Adrenal gland (tissue), 12 donors: ENCODE measurements around the gene MYL1. TPM values are rescaled to one million over a fixed set of nuclear protein-coding genes. Genes with fewer than 3 reads are reported as not detected.

Source experiments
- DNase-seq, 7 donors: peaks; one replicate each; pipeline ENCODE4 v3.0.0-alpha.2; 2019 to 2020
- H3K27ac ChIP-seq, 5 donors: fragments of 200-600 bp; sonication (generic) in 4 of 5; 1 replicate in 3 of 5; 2 replicates in 2 of 5; pipeline versions ENCODE4 v1.5.1 to v1.8.0; 2016 to 2020; ENCODE audit warnings: mild to moderate bottlenecking in 1 of 5
- H3K27me3 ChIP-seq: fragments of 200-600 bp; 2 replicates; pipeline ENCODE4 v1.8.0; 2021
- H3K36me3 ChIP-seq, 2 donors: fragments of 200-600 bp; replicated peaks in 1 of 2; 1 replicate in 1 of 2; 2 replicates in 1 of 2; pipeline versions ENCODE4 v1.5.1 to v1.8.0; 2018 to 2022
- H3K4me1 ChIP-seq, 2 donors: fragments of 200-600 bp; replicated peaks in 1 of 2; 1 replicate in 1 of 2; 2 replicates in 1 of 2; pipeline versions ENCODE4 v1.5.1 to v1.8.0; 2018 to 2021
- H3K4me3 ChIP-seq, 4 donors: fragments of 200-600 bp; sonication (generic) in 3 of 4; one replicate each; pipeline ENCODE4 v1.5.1; 2016 to 2018
- H3K9me3 ChIP-seq, 3 donors: fragments of 200-600 bp; sonication (generic) in 1 of 3; replicated peaks in 1 of 3; 1 replicate in 2 of 3; 2 replicates in 1 of 3; pipeline versions ENCODE4 v1.5.1 to v1.8.0; 2016 to 2021
- POLR2A ChIP-seq, 2 donors: fragments of 450-650 bp; IDR thresholded peaks; one replicate each; pipeline ENCODE4 v1.6.1; 2017; ENCODE audit warnings: antibody characterized with exemption in 2 of 2, mild to moderate bottlenecking in 2 of 2, moderate library complexity in 1 of 2
- WGBS, 4 donors: extraction: QIAGEN DNeasy Blood & Tissue Kit in 2 of 4; methylation state at CpG; one replicate each; pipeline versions ENCODE4 v1.1.5 to v1.1.7; 2013 to 2017; 5-methylcytosine and 5-hydroxymethylcytosine counted together
- intact Hi-C, 2 donors: fragments of 100-400 bp; cut with DNase I; formaldehyde crosslinking; loops; one replicate each; pipeline versions ENCODE4 v1.14.1 to v1.15.0; 2022 to 2023
- polyA plus RNA-seq, 3 donors: library from polyadenylated mRNA; stranded (reverse); fragments of 200-250 nt in 2 of 3; fragments of 350-450 nt in 1 of 3; fragmentation: Illumina TruSeq in 1 of 3; extraction: RNeasy Lipid Tissue Mini Kit (QIAGEN cat#74804) in 1 of 3; gene quantifications; one replicate each; pipeline ENCODE4 v1.2.3, GENCODE V29; 2013 to 2014
- total RNA-seq, 9 donors: library from RNA; depleted of rRNA in 4 of 9; stranded (reverse); fragments of >200 nt in 4 of 9; fragments of 120-200 nt in 1 of 9; fragmentation: NEBNext Ultra II Directional in 1 of 9; extraction: Animal tissue kit (Norgen Biotek cat#: 25700) in 1 of 9; gene quantifications; one replicate each; pipeline versions ENCODE4 v1.1.0 to v1.2.4, GENCODE V29; 2013 to 2023
- TF ChIP-seq, protein P1 (sequence below), 6 experiments: fragments of 450-650 bp in 4 of 6; fragments of 200-600 bp in 2 of 6; sonication (generic) in 1 of 6; IDR thresholded peaks; 1 replicate in 5 of 6; 2 replicates in 1 of 6; pipeline versions ENCODE4 v1.5.1 to v1.8.0; 2016 to 2021; ENCODE audit warnings: antibody characterized with exemption in 6 of 6, mild to moderate bottlenecking in 2 of 6, moderate library complexity in 1 of 6
- donor health status: healthy with polysubstance abuse.
- donor health status: Bipolar disorder and iron deficiency.
- donor health status: DM: yes; HTN: yes; CAD: no.
- donor health status: DM: no; HTN: no; CAD: no.
- donor health status: DM: no; HTN: no; CAD: no.
- donor health status: DM: yes; HTN: yes; CAD: no.

The MYL1 gene
- total and polyA plus RNA-seq, 12 donors: 0.47 to 9.7 (median 0.63) TPM; not detected in 8

DNA sequence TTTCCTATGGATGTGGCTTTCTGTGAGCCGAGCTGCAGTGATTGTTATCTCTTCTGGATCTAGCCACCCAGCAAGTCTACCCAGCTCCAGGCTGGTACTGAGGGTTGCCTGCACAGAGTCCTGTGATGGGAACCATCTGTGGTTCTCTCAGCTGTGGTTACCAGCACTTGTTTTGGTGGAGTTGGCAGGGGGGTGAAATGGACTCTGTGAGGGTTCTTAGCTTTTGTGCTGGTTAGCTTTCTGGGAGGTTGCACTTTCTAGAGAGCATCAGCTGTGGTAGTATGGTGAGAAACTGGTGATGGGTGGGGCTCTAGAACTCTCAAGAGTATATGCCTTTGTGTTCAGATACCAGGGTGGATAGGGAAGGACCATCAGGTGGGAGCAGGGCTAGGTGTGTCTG lies 45.4 kb upstream of the MYL1 start:
- Histone ChIP-seq H3K27me3 (no peaks in the 10 kb centered on the region), H3K27ac (no peak overlapping the region), H3K9me3 (no peaks in the 10 kb centered on the region), H3K4me3 (no peak overlapping the region), H3K36me3 (no peaks in the 10 kb centered on the region), H3K4me1 (no peaks in the 10 kb centered on the region)
- intact Hi-C loops: no loop called here
- no peak for DNase-seq
- WGBS, 4 donors: 25 to 39% (median 35%) methylated on average over 1 of the region's 1 CpG
- TF ChIP-seq, protein P1, sequence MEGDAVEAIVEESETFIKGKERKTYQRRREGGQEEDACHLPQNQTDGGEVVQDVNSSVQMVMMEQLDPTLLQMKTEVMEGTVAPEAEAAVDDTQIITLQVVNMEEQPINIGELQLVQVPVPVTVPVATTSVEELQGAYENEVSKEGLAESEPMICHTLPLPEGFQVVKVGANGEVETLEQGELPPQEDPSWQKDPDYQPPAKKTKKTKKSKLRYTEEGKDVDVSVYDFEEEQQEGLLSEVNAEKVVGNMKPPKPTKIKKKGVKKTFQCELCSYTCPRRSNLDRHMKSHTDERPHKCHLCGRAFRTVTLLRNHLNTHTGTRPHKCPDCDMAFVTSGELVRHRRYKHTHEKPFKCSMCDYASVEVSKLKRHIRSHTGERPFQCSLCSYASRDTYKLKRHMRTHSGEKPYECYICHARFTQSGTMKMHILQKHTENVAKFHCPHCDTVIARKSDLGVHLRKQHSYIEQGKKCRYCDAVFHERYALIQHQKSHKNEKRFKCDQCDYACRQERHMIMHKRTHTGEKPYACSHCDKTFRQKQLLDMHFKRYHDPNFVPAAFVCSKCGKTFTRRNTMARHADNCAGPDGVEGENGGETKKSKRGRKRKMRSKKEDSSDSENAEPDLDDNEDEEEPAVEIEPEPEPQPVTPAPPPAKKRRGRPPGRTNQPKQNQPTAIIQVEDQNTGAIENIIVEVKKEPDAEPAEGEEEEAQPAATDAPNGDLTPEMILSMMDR (IDR thresholded peaks at IDR 0.05): no peak
- no peak for TF ChIP-seq POLR2A (IDR thresholded peaks at IDR 0.05)

DNA sequence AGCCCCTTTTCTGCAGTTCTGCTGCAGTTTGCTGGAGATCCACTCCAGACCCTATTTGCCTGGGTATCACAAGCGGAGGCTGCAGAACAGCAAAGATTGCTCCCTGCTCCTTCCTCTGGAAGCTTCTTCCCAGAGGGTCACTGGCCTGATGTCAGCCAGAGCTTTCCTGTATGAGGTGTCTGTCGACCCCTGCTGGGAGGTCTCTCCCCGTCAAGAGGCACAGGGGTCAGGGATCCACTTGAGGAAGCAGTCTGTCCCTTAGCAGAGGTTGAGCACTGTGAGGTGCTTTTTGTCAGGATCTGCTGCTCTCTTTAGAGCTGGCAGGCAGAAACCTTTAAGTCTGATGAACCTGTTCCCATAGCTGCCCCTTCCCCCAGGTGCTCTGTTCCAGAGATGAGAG lies 42.0 kb upstream of the MYL1 start:
- TF ChIP-seq, protein P1 (IDR thresholded peaks at IDR 0.05): no peak
- TF ChIP-seq POLR2A (IDR thresholded peaks at IDR 0.05): no peak
- Histone ChIP-seq H3K27me3 (no peaks in the 10 kb centered on the region), H3K4me1 (no peaks in the 10 kb centered on the region), H3K9me3 (no peaks in the 10 kb centered on the region), H3K36me3 (no peaks in the 10 kb centered on the region), H3K27ac (no peak overlapping the region), H3K4me3 (no peak overlapping the region)
- WGBS, 4 donors: 32 to 43% (median 38%) methylated on average over 3 of the region's 3 CpGs
- no peak for DNase-seq
- intact Hi-C loops: no loop called here

DNA sequence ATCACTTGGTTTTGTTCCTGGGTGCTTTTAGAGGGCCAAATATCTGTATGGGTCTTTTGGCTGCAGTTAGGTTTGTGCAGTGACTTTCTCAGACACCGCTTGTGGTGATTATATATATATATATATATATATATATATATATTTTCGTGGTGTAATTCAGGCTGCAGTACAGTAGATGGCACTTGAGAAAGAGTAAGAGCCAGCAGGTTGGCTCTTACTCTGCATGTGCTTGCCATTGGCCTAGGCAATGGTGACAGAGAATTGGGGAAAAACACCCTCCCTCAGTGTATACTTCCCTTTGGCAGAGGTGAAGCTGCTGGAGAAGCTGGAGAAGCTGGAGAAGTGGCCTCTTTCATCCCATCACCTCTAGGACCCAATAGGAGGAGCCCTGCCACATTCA lies 22.2 kb upstream of the MYL1 start:
- no peak overlapping the region for H3K4me3 ChIP-seq
- no peaks in the 10 kb centered on the region for H3K9me3 ChIP-seq
- DNase-seq: no peak
- no peaks in the 10 kb centered on the region for H3K4me1 ChIP-seq
- no peaks in the 10 kb centered on the region for H3K27me3 ChIP-seq
- no peaks in the 10 kb centered on the region for H3K36me3 ChIP-seq
- no peak overlapping the region for H3K27ac ChIP-seq
- WGBS, 4 donors: 51 to 55% (median 54%) methylated on average over 2 of the region's 2 CpGs
- intact Hi-C loops: no loop called here
- no peak for TF ChIP-seq POLR2A (IDR thresholded peaks at IDR 0.05)
- TF ChIP-seq, protein P1 (IDR thresholded peaks at IDR 0.05): no peak

DNA sequence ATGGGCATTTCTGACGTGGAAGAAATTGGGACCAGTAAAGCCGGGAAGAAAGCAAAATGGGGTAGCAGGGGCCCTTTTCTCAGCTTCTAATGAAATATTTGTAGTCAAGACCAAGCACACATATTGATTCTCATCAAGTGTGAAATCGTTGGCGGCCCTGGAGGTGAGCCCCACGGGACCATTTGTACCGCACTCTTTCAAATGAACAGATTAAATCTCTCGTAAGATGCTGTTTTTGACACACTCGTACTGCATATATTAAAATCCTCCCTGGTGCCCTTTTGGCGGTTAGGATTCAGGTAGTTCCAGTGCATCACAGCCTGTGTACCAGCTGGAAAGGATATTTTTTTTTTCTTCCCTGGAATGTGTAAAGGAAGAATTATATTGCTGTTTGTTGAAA lies 9.9 kb upstream of the MYL1 start:
- Histone ChIP-seq H3K27me3 (no peaks in the 10 kb centered on the region), H3K9me3 (no peaks in the 10 kb centered on the region), H3K4me3 (no peak overlapping the region), H3K36me3 (no peaks in the 10 kb centered on the region), H3K4me1 (no peaks in the 10 kb centered on the region), H3K27ac (no peak overlapping the region)
- intact Hi-C loops: no loop called here
- TF ChIP-seq, protein P1 (IDR thresholded peaks at IDR 0.05): no peak
- no peak for TF ChIP-seq POLR2A (IDR thresholded peaks at IDR 0.05)
- WGBS, 4 donors: 77 to 82% (median 80%) methylated on average over 9 of the region's 9 CpGs
- DNase-seq: no peak
